Activated B cell treated with CpG ODN at 0.5 μM for 24 hours (primary cell): ENCODE data around the gene MPRIP. TPM values are rescaled to one million over a fixed set of nuclear protein-coding genes. Genes with fewer than 3 reads are reported as not detected.
"Not testable (repeated sequence)": the region's sequence is repeated elsewhere in the genome, so short reads cannot be mapped to it uniquely, and the experiment has no call there.

Source experiments
- ATAC-seq: fragments of 200-7000 bp; cut with Tn5 transposase; one replicate; pipeline ENCODE4 v1.10.0; 2021; ENCODE audit warnings: low read depth, mild to moderate bottlenecking, moderate library complexity
- CTCF ChIA-PET: fragments of 350-600 bp; sonication (Branson Sonifier 250); formaldehyde crosslinking; loops from one replicate; lab custom pipeline; 2021; ENCODE audit warnings: antibody characterized with exemption; lab: Charles Lee
- POLR2A ChIA-PET: fragments of 350-600 bp; sonication (Branson Sonifier 250); formaldehyde crosslinking; loops from one replicate; lab custom pipeline; 2021; ENCODE audit warnings: antibody characterized with exemption; lab: Charles Lee
- DNase-seq: peaks from one replicate; pipeline ENCODE4 v3.0.0; 2022
- H3K27ac Mint-ChIP-seq: one replicate; pipeline ENCODE4 v1.8.0; 2020; ENCODE audit warnings: mixed read lengths
- H3K27me3 Mint-ChIP-seq: one replicate; pipeline ENCODE4 v1.8.0; 2021; ENCODE audit warnings: mixed read lengths
- H3K36me3 Mint-ChIP-seq: one replicate; pipeline ENCODE4 v1.8.0; 2021; ENCODE audit warnings: low read depth, mixed read lengths
- H3K4me1 Mint-ChIP-seq: one replicate; pipeline ENCODE4 v1.8.0; 2021; ENCODE audit warnings: mixed read lengths
- H3K4me3 Mint-ChIP-seq: one replicate; pipeline ENCODE4 v1.8.0; 2020; ENCODE audit warnings: mild to moderate bottlenecking, mixed read lengths
- H3K9me3 Mint-ChIP-seq: one replicate; pipeline ENCODE4 v1.8.0; 2020; ENCODE audit warnings: mixed read lengths
- CTCF ChIP-seq: fragments of 200-600 bp; IDR thresholded peaks from one replicate; pipeline ENCODE4 v1.8.0; 2022; ENCODE audit warnings: antibody characterized with exemption, mild to moderate bottlenecking
- intact Hi-C: fragments of 100-400 bp; cut with micrococcal nuclease; formaldehyde crosslinking; loops from one replicate; pipeline ENCODE4 v1.15.1; 2024
- total RNA-seq: library from RNA; stranded (reverse); gene quantifications from 2 replicates; pipeline ENCODE4 v1.2.3, GENCODE V29; 2022

MPRIP gene
- total RNA-seq, 1 donor from 2014 or later = 231 TPM

- CTCF ChIA-PET = no interaction called here
- no peak for DNase-seq
- Mint-ChIP-seq H3K27me3 (no peaks in the 10 kb centered on the region), H3K9me3 (no peaks in the 10 kb centered on the region), H3K4me3 (no peak overlapping the region), H3K4me1 (peaks cover 7% of the 10 kb centered on the region), H3K27ac (no peak overlapping the region), H3K36me3 (no peaks in the 10 kb centered on the region)
- intact Hi-C loops = loop anchor here (5.0 to 10.0 kb wide), 3 partner anchors 108 to 638 kb away; partner anchors contain the start of gene FLCN
- POLR2A ChIA-PET = no interaction called here
- ATAC-seq = no peak
- TF ChIP-seq CTCF = no peak
Measured at GRCh38 chr17:17004251-17004996, 37.8 kb upstream of the MPRIP start.

GRCh38 chr17:17004997-17005614 is 37.2 kb upstream of the MPRIP start:
- intact Hi-C loops = loop anchor here (5.0 to 10.0 kb wide), 3 partner anchors 107 to 637 kb away; partner anchors contain the start of gene FLCN
- H3K27ac Mint-ChIP-seq, H3K9me3 Mint-ChIP-seq, CTCF ChIA-PET, DNase-seq, H3K4me1 Mint-ChIP-seq, POLR2A ChIA-PET, H3K36me3 Mint-ChIP-seq, H3K27me3 Mint-ChIP-seq, H3K4me3 Mint-ChIP-seq, ATAC-seq: not testable (repeated sequence)

- intact Hi-C loops = loop anchor here (10.0 kb wide), 1 partner anchor 227 kb away; the partner anchor contains the start of gene FLCN
- H3K36me3 Mint-ChIP-seq, H3K27me3 Mint-ChIP-seq, DNase-seq, H3K4me3 Mint-ChIP-seq, H3K4me1 Mint-ChIP-seq, ATAC-seq, H3K9me3 Mint-ChIP-seq, H3K27ac Mint-ChIP-seq, CTCF ChIA-PET: not testable (repeated sequence)
- POLR2A ChIA-PET = interaction anchor here (0.6 kb wide), 1 partner anchor 116 kb away, joined by 3 read pairs; no protein-coding TSS in a partner anchor
Measured at GRCh38 chr17:17007891-17008290, 34.4 kb upstream of the MPRIP start.

- H3K4me3 Mint-ChIP-seq, ATAC-seq, H3K4me1 Mint-ChIP-seq, H3K36me3 Mint-ChIP-seq, H3K27me3 Mint-ChIP-seq, H3K9me3 Mint-ChIP-seq, CTCF ChIA-PET, H3K27ac Mint-ChIP-seq, DNase-seq, POLR2A ChIA-PET: not testable (repeated sequence)
- intact Hi-C loops = loop anchor here (10.0 kb wide), 1 partner anchor 226 kb away; the partner anchor contains the start of gene FLCN
Measured at GRCh38 chr17:17008621-17009397, 33.4 kb upstream of the MPRIP start.

GRCh38 chr17:17009972-17010371 is 32.3 kb upstream of the MPRIP start:
- H3K4me3 Mint-ChIP-seq, DNase-seq, H3K36me3 Mint-ChIP-seq, H3K27ac Mint-ChIP-seq, H3K9me3 Mint-ChIP-seq, POLR2A ChIA-PET, H3K4me1 Mint-ChIP-seq, ATAC-seq, H3K27me3 Mint-ChIP-seq, CTCF ChIA-PET: not testable (repeated sequence)
- intact Hi-C loops = loop anchor here (10.0 kb wide), 1 partner anchor 225 kb away; the partner anchor contains the start of gene FLCN

GRCh38 chr17:17010545-17011034 is 31.7 kb upstream of the MPRIP start:
- H3K27me3 Mint-ChIP-seq, DNase-seq, H3K4me1 Mint-ChIP-seq, CTCF ChIA-PET, H3K9me3 Mint-ChIP-seq, intact Hi-C loops, POLR2A ChIA-PET, ATAC-seq, H3K4me3 Mint-ChIP-seq, H3K36me3 Mint-ChIP-seq, H3K27ac Mint-ChIP-seq: not testable (repeated sequence)

- H3K27ac Mint-ChIP-seq, H3K4me3 Mint-ChIP-seq, POLR2A ChIA-PET, H3K4me1 Mint-ChIP-seq, DNase-seq, CTCF ChIA-PET, H3K9me3 Mint-ChIP-seq, intact Hi-C loops, H3K36me3 Mint-ChIP-seq, H3K27me3 Mint-ChIP-seq, ATAC-seq: not testable (repeated sequence)
Measured at GRCh38 chr17:17011043-17011907, 31.0 kb upstream of the MPRIP start.

- intact Hi-C loops, H3K4me3 Mint-ChIP-seq, ATAC-seq, H3K36me3 Mint-ChIP-seq, H3K9me3 Mint-ChIP-seq, DNase-seq, H3K27me3 Mint-ChIP-seq, H3K27ac Mint-ChIP-seq, CTCF ChIA-PET, POLR2A ChIA-PET: not testable (repeated sequence)
- H3K4me1 Mint-ChIP-seq = peaks cover 20% of the 10 kb centered on the region
Measured at GRCh38 chr17:17013828-17014747, 28.2 kb upstream of the MPRIP start.

GRCh38 chr17:17014748-17015124 is 27.5 kb upstream of the MPRIP start:
- H3K36me3 Mint-ChIP-seq, H3K9me3 Mint-ChIP-seq, intact Hi-C loops, H3K4me3 Mint-ChIP-seq, ATAC-seq, H3K27ac Mint-ChIP-seq, POLR2A ChIA-PET, CTCF ChIA-PET, H3K27me3 Mint-ChIP-seq, DNase-seq: not testable (repeated sequence)
- H3K4me1 Mint-ChIP-seq = peaks cover 20% of the 10 kb centered on the region
